ENCODE data around the gene SLCO3A1.

The SLCO3A1 gene

DNA sequence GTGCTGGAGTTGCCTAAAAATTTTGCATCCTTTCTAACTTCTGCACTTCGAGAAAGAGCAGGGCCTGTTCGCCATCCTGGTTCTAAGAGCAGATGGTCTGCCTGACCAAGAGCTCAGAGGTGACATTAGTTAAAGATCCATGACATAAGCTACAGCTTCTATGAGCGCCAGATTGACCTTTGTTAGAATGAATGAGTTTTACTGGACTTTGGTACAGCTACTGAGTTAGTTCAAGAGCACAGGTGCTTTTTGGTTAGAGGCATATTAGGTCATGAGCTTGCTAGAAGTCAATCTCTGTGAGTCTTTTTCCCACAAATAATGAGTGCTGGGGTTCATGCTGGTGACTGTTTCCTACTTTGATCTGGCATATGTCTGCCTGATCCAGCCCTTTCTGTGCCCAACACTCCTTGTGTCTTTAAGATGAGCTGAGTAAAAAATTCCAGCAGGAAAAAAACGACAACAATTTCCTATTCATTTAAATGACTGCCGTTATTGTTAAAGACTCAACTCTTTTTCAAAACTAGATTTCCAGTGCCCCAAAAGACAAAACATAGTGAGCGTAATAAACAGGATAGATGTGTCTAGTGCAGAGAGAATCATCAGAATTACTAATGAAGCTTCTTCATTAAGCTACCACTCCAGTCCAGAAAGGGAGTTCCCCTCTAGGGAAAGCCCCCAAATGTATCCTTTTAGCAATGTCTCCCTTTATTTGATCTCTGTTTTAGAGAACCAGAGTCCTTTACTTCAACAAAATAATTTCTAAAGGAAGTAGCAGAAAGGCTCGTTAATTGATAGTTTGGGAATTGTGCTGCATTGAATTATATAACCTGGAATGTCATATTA is 152.9 kb downstream of the SLCO3A1 start:
- POLR2A ChIA-PET = no interaction called here
- no peak for TF ChIP-seq ZIC2 (tag by site-specific recombination; IDR thresholded peaks at IDR 0.05)
- TF ChIP-seq KLF16 (tag by site-specific recombination; IDR thresholded peaks at IDR 0.05) = no peak
- no peak for TF ChIP-seq ZBTB26 (tag by site-specific recombination; optimal IDR thresholded peaks at IDR 0.05)
- no peak for TF ChIP-seq ZNF266 (tag by site-specific recombination; IDR thresholded peaks at IDR 0.05; ENCODE audit: low read depth)
- no peak for TF ChIP-seq MEIS1 (CRISPR knock-in tag; IDR thresholded peaks at IDR 0.05; ENCODE audit: borderline replicate concordance)
- no peak for TF ChIP-seq ZNF510 (tag by site-specific recombination; IDR thresholded peaks at IDR 0.05; ENCODE audit: insufficient replicate concordance)
- TF ChIP-seq ZSCAN23 (tag by site-specific recombination; IDR thresholded peaks at IDR 0.05) = no peak
- CTCF ChIA-PET = interaction anchor here (0.6 kb wide), 1 partner anchor 74 kb away, joined by 3 read pairs; no protein-coding TSS in a partner anchor

GRCh38 chr15:92009162-92009561 is 155.7 kb downstream of the SLCO3A1 start:
- Histone ChIP-seq H3K4me3 (ENCODE audit: low read depth, low read length) (no peak overlapping the region), H3K36me3 (ENCODE audit: control insufficient read depth in 2 of 2, insufficient read depth in 1 of 2, low read length in 2 of 2) (no peaks in the 10 kb centered on the region), H3K9me3 (ENCODE audit: control insufficient read depth, insufficient read depth, low read depth, low read length) (no peaks in the 10 kb centered on the region), H3K4me1 (ENCODE audit: control insufficient read depth, insufficient read depth, low read length) (no peaks in the 10 kb centered on the region), H3K27ac (ENCODE audit: extremely low read depth, low read depth, low read length) (no peak overlapping the region)
- ChIA-PET CTCF (no interaction called here), POLR2A (no interaction called here)
- no peak for TF ChIP-seq ZBTB7A (tag by site-specific recombination; IDR thresholded peaks at IDR 0.05; ENCODE audit: low read depth)
- TF ChIP-seq ZSCAN30 (tag by site-specific recombination; IDR thresholded peaks at IDR 0.05) = no peak
- TF ChIP-seq, protein P1, sequence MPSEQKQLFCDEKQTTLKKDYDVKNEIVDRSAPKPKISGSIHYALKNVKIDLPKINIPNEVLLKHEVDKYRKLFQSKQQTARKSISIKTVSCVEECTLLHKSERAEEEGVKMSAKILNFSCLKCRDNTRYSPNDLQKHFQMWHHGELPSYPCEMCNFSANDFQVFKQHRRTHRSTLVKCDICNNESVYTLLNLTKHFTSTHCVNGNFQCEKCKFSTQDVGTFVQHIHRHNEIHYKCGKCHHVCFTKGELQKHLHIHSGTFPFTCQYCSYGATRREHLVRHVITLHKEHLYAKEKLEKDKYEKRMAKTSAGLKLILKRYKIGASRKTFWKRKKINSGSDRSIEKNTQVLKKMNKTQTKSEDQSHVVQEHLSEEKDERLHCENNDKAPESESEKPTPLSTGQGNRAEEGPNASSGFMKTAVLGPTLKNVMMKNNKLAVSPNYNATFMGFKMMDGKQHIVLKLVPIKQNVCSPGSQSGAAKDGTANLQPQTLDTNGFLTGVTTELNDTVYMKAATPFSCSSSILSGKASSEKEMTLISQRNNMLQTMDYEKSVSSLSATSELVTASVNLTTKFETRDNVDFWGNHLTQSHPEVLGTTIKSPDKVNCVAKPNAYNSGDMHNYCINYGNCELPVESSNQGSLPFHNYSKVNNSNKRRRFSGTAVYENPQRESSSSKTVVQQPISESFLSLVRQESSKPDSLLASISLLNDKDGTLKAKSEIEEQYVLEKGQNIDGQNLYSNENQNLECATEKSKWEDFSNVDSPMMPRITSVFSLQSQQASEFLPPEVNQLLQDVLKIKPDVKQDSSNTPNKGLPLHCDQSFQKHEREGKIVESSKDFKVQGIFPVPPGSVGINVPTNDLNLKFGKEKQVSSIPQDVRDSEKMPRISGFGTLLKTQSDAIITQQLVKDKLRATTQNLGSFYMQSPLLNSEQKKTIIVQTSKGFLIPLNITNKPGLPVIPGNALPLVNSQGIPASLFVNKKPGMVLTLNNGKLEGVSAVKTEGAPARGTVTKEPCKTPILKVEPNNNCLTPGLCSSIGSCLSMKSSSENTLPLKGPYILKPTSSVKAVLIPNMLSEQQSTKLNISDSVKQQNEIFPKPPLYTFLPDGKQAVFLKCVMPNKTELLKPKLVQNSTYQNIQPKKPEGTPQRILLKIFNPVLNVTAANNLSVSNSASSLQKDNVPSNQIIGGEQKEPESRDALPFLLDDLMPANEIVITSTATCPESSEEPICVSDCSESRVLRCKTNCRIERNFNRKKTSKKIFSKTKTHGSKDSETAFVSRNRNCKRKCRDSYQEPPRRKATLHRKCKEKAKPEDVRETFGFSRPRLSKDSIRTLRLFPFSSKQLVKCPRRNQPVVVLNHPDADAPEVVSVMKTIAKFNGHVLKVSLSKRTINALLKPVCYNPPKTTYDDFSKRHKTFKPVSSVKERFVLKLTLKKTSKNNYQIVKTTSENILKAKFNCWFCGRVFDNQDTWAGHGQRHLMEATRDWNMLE (tag by site-specific recombination; conservative IDR thresholded peaks at IDR 0.05; ENCODE audit: low read depth) = no peak
- TF ChIP-seq ZNF18 (tag by site-specific recombination; IDR thresholded peaks at IDR 0.05) = no peak
- TF ChIP-seq ZEB2 (tag by site-specific recombination; IDR thresholded peaks at IDR 0.05) = no peak
- TF ChIP-seq, protein P2, sequence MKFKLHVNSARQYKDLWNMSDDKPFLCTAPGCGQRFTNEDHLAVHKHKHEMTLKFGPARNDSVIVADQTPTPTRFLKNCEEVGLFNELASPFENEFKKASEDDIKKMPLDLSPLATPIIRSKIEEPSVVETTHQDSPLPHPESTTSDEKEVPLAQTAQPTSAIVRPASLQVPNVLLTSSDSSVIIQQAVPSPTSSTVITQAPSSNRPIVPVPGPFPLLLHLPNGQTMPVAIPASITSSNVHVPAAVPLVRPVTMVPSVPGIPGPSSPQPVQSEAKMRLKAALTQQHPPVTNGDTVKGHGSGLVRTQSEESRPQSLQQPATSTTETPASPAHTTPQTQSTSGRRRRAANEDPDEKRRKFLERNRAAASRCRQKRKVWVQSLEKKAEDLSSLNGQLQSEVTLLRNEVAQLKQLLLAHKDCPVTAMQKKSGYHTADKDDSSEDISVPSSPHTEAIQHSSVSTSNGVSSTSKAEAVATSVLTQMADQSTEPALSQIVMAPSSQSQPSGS (tag by site-specific recombination; IDR thresholded peaks at IDR 0.05; ENCODE audit: low read depth) = no peak
- no peak for TF ChIP-seq ZNF654 (tag by site-specific recombination; IDR thresholded peaks at IDR 0.05; ENCODE audit: low read depth)
- no peak for TF ChIP-seq WT1 (tag by site-specific recombination; IDR thresholded peaks at IDR 0.05)
- TF ChIP-seq ZNF514 (tag by site-specific recombination; IDR thresholded peaks at IDR 0.05) = no peak
- TF ChIP-seq, protein P3, sequence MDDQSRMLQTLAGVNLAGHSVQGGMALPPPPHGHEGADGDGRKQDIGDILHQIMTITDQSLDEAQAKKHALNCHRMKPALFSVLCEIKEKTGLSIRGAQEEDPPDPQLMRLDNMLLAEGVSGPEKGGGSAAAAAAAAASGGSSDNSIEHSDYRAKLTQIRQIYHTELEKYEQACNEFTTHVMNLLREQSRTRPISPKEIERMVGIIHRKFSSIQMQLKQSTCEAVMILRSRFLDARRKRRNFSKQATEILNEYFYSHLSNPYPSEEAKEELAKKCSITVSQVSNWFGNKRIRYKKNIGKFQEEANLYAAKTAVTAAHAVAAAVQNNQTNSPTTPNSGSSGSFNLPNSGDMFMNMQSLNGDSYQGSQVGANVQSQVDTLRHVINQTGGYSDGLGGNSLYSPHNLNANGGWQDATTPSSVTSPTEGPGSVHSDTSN (CRISPR knock-in tag; IDR thresholded peaks at IDR 0.05) = no peak
- no peak for TF ChIP-seq ZSCAN16 (tag by site-specific recombination; IDR thresholded peaks at IDR 0.05)
- no peak for TF ChIP-seq ZNF791 (tag by site-specific recombination; IDR thresholded peaks at IDR 0.05)
- TF ChIP-seq ZNF423 (tag by site-specific recombination; IDR thresholded peaks at IDR 0.05) = no peak
- TF ChIP-seq ZNF585B (tag by site-specific recombination; IDR thresholded peaks at IDR 0.05) = no peak
- no peak for TF ChIP-seq ZNF707 (tag by site-specific recombination; IDR thresholded peaks at IDR 0.05)

More for the DNA sequence above, 152.9 kb downstream of the SLCO3A1 start:
- no peaks in the 10 kb centered on the region for H3K9me3 ChIP-seq (ENCODE audit: control insufficient read depth, insufficient read depth, low read depth, low read length)
- peaks cover 1% of the 10 kb centered on the region for H3K4me1 ChIP-seq (ENCODE audit: control insufficient read depth, insufficient read depth, low read length)
- no peaks in the 10 kb centered on the region for H3K36me3 ChIP-seq (ENCODE audit: control insufficient read depth in 2 of 2, insufficient read depth in 1 of 2, low read length in 2 of 2)
- no peak overlapping the region for H3K27ac ChIP-seq (ENCODE audit: extremely low read depth, low read depth, low read length)
- H3K4me3 ChIP-seq (ENCODE audit: low read depth, low read length) = no peak overlapping the region
